ENCODE measurements around the gene DIAPH2. TPM values are rescaled to one million over a fixed set of nuclear protein-coding genes. Genes with fewer than 3 reads are reported as not detected.

The DIAPH2 gene
- total and polyA plus RNA-seq, 7 donors = 2.6 to 19.2 (median 11.5) TPM

DNA sequence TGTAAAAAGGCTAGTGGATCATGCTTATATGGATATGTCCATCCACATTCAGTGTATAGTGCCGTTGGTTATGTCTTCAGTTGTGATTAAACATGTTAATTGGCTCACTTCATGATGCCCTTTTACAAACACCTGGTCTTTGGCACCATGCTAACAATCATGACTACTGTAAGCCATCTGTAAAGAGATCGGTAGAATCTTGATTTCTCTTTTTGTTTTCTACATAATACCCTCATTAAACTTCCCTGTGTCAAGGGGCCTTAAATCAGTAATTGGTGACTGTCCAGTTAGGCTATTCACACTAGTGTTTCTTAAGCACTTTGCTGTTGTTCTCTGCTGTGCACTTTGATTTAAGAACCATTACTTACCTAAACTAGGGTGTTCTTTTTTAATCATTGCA is 674.3 kb downstream of the DIAPH2 start:
- H3K9me3 ChIP-seq = no peaks in the 10 kb centered on the region
- no peak overlapping the region for H3K27ac ChIP-seq
- DNase-seq = no peak
- no peak for ATAC-seq
- H3K4me3 ChIP-seq = no peak overlapping the region
- TF ChIP-seq, protein P1, sequence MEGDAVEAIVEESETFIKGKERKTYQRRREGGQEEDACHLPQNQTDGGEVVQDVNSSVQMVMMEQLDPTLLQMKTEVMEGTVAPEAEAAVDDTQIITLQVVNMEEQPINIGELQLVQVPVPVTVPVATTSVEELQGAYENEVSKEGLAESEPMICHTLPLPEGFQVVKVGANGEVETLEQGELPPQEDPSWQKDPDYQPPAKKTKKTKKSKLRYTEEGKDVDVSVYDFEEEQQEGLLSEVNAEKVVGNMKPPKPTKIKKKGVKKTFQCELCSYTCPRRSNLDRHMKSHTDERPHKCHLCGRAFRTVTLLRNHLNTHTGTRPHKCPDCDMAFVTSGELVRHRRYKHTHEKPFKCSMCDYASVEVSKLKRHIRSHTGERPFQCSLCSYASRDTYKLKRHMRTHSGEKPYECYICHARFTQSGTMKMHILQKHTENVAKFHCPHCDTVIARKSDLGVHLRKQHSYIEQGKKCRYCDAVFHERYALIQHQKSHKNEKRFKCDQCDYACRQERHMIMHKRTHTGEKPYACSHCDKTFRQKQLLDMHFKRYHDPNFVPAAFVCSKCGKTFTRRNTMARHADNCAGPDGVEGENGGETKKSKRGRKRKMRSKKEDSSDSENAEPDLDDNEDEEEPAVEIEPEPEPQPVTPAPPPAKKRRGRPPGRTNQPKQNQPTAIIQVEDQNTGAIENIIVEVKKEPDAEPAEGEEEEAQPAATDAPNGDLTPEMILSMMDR (IDR thresholded peaks at IDR 0.05) = no peak
- intact Hi-C loops (cut with DNase I) = no loop called here
- H3K4me1 ChIP-seq = no peaks in the 10 kb centered on the region
- peaks cover 0 to 5% (median 0%) of the 10 kb centered on the region in 3 donors for H3K27me3 ChIP-seq (ENCODE audit: insufficient read depth in 3 of 3, low read length in 2 of 3)
- no peaks in the 10 kb centered on the region for H3K36me3 ChIP-seq (ENCODE audit: insufficient read depth in 1 of 2, low read depth in 1 of 2)
- WGBS, 3 donors = 74 to 83% (median 78%) methylated on average over 2 of the region's 2 CpGs

DNA sequence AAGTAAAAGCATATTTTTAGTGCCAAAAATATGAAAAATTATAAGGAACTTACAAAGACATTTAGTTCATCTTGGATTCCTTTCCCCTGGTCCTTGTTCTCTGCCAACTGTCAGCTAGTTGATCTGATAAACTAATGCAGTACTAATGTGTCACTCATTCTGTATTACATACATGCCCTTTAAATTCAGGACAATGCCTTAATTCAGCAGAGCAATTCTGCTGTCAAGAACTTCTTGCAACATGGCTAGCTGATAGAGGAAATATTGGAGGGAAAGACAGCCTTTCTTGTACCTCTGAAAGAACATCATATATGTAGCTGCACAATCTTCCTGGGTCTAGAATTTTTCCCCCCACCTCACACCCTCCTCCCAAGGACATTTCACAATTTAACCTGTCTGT is 679.2 kb downstream of the DIAPH2 start:
- no peaks in the 10 kb centered on the region for H3K9me3 ChIP-seq
- intact Hi-C loops (cut with DNase I) = no loop called here
- DNase-seq (no peak), ATAC-seq (no peak)
- no peak overlapping the region for H3K4me3 ChIP-seq
- no peaks in the 10 kb centered on the region for H3K36me3 ChIP-seq (ENCODE audit: insufficient read depth in 1 of 2, low read depth in 1 of 2)
- no peaks in the 10 kb centered on the region for H3K27me3 ChIP-seq (ENCODE audit: insufficient read depth in 3 of 3, low read length in 2 of 3)
- H3K27ac ChIP-seq = no peak overlapping the region
- TF ChIP-seq, protein P1 (IDR thresholded peaks at IDR 0.05) = no peak
- no peaks in the 10 kb centered on the region for H3K4me1 ChIP-seq

DNA sequence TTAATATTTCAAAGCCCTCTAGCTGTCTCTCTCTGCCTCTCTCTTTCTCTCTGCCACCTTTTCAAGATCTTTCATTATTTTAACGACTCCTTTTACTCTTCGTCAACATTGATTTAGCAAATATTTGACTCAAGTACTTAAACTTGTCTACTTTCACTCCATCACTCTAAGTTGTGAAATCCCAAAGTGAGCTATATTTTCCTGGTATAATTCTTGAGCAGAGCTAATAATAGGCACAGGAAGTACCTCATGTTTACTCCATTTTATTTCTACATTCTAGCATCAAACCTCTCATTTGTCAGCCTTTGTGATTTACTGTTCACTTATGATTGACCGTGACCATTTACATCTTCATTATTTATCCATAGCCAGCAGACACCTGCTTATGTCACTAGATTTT is 681.6 kb downstream of the DIAPH2 start:
- ATAC-seq (no peak), DNase-seq (no peak)
- no peaks in the 10 kb centered on the region for H3K36me3 ChIP-seq (ENCODE audit: insufficient read depth in 1 of 2, low read depth in 1 of 2)
- no peaks in the 10 kb centered on the region for H3K27me3 ChIP-seq (ENCODE audit: insufficient read depth in 3 of 3, low read length in 2 of 3)
- no peaks in the 10 kb centered on the region for H3K4me1 ChIP-seq
- H3K9me3 ChIP-seq = no peaks in the 10 kb centered on the region
- TF ChIP-seq, protein P1 (IDR thresholded peaks at IDR 0.05) = no peak
- H3K27ac ChIP-seq = no peak overlapping the region
- intact Hi-C loops (cut with DNase I) = no loop called here
- no peak overlapping the region for H3K4me3 ChIP-seq
- 85 to 93% (median 88%) methylated on average over 3 of the region's 3 CpGs for WGBS, 3 donors

DNA sequence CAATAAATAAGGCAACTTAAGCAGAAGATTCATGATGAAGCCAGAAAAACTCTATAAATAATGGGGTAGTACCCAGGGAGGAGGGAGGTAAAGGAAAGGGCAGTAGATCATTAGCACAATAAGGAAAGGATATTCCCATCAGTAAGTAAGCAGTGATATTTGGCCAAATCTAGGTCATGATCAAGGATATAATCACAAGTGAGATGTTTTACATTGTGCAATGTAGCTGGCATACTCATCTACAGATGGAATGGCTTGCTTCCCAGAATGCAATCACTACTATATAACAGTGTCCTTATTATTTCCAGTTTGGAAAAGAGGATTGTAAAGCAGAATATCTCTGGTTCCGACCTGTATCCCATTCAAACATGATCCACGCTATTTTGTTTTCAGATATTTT is 682.5 kb downstream of the DIAPH2 start:
- peak in 1 of 4 donors; percentile 43 for ATAC-seq

DNA sequence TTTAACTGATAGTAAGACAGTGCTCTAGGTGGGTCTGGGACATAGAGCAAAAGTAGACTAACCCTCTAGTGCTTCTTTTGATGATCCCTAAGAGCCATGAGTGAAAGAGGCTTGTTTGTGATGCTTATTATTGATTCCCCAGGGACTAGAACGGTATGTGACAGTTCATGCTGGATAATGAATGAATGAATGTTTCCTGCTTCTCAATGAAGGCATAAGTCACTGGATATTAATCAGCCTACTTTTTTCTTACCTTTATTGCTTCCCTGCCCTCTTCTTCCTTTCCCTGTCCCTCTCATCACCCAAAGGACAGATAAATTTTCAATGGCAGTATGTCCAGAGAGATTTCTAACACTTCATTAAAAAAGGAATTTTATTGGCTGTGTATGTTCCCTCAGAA is 685.3 kb downstream of the DIAPH2 start:
- DNase-seq (no peak), ATAC-seq (no peak)
- Histone ChIP-seq H3K27ac (no peak overlapping the region), H3K36me3 (ENCODE audit: insufficient read depth in 1 of 2, low read depth in 1 of 2) (no peaks in the 10 kb centered on the region), H3K4me1 (no peaks in the 10 kb centered on the region), H3K27me3 (ENCODE audit: insufficient read depth in 3 of 3, low read length in 2 of 3) (no peaks in the 10 kb centered on the region), H3K9me3 (no peaks in the 10 kb centered on the region), H3K4me3 (no peak overlapping the region)
- intact Hi-C loops (cut with DNase I) = no loop called here
- WGBS, 3 donors = 19 to 57% (median 43%) methylated on average over 1 of the region's 1 CpG
- TF ChIP-seq, protein P1 (IDR thresholded peaks at IDR 0.05) = no peak

More for the DNA sequence above, 682.5 kb downstream of the DIAPH2 start:
- TF ChIP-seq, protein P1 (IDR thresholded peaks at IDR 0.05) = no peak
- Histone ChIP-seq H3K27me3 (ENCODE audit: insufficient read depth in 3 of 3, low read length in 2 of 3) (no peaks in the 10 kb centered on the region), H3K27ac (no peak overlapping the region), H3K36me3 (ENCODE audit: insufficient read depth in 1 of 2, low read depth in 1 of 2) (no peaks in the 10 kb centered on the region), H3K4me3 (no peak overlapping the region), H3K4me1 (no peaks in the 10 kb centered on the region), H3K9me3 (no peaks in the 10 kb centered on the region)
- no peak for DNase-seq
- WGBS, 3 donors = 81 to 87% (median 85%) methylated on average over 2 of the region's 2 CpGs
- intact Hi-C loops (cut with DNase I) = no loop called here

Measured in psoas muscle (tissue), 8 donors.